GM12892 (cell line): Measurements from ENCODE around the gene OR2AG2.

Experiments
- POLR2A ChIP-seq: IDR thresholded peaks from 2 replicates; pipeline ENCODE4 v1.6.1; 2011; ENCODE audit warnings: low read depth, low read length, control low read depth
- POLR2AphosphoS5 ChIP-seq: IDR thresholded peaks from 2 replicates; pipeline ENCODE4 v1.6.1; 2011; ENCODE audit warnings: low read depth, low read length, control low read depth
- TAF1 ChIP-seq: IDR thresholded peaks from 2 replicates; pipeline ENCODE4 v1.6.1; 2011; ENCODE audit warnings: low read depth, mild to moderate bottlenecking, control low read depth, low read length, borderline replicate concordance

- TF ChIP-seq POLR2AphosphoS5 = peak; percentile 86
- peak; percentile 93 for TF ChIP-seq POLR2A
- peak; percentile 76; the same call in 1 of the 2 replicates for TF ChIP-seq TAF1
Observed at GRCh38 chr11:6746086-6746618, 25.6 kb downstream of the OR2AG2 start.
